Superior temporal gyrus (tissue), 1 donor: ENCODE results near the gene SFMBT1.
"Not testable (repeated sequence)": the region's sequence is repeated elsewhere in the genome, so short reads cannot be mapped to it uniquely, and the experiment has no call there.

Source experiments
- DNase-seq: peaks from one replicate; pipeline ENCODE4 v3.0.0-alpha.2; 2016; ENCODE audit errors: extremely low spot score

Gene SFMBT1

GRCh38 chr3:53073553-53074365 is 27.9 kb upstream of the SFMBT1 start:
- no peak for DNase-seq

- DNase-seq: peak; percentile 80
These were observed 27.0 kb upstream of the SFMBT1 start for GRCh38 chr3:53072653-53073552.

GRCh38 chr3:53071882-53072431 is 26.1 kb upstream of the SFMBT1 start:
- no peak for DNase-seq

- no peak for DNase-seq
These were observed 23.7 kb upstream of the SFMBT1 start for GRCh38 chr3:53069422-53070068.

DNA sequence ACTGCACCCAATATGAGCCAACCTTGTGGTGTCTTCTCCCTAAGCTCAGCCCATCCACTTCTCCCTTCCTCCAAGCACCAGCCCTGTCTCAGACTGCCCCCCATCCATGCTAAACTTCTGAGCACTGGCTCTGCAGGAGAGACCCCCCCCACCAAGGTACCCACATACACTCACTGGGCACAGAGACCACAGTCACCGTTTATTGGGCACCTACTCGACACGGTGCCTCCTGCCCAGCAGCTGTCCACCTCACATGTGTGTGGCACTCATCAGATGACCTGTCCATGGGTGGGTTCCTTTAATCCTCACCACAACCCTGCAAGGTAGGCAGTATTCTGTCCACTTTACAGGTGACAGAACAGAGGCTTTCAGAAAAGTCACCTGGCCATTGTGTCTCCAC is 22.3 kb upstream of the SFMBT1 start:
- no peak for DNase-seq

DNA sequence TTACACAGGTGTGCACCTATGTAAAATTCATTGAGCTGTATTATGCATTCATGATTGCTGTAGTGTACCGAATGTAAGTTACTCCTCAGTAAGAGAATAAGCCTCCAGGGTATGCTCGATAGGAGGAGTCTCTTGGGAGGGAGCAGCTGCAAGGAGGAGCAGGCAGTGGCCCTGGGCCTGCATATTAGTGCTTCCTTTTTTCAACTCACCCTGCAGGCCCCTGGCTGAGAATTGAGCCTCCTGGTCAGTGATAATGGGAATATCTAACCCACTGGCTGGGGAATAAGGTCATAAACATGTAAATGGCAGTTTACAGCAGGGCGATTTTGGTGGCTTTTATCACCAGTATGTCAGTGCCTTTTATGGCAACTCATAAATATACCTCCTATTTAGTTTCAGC is 21.7 kb upstream of the SFMBT1 start:
- DNase-seq: no peak

DNA sequence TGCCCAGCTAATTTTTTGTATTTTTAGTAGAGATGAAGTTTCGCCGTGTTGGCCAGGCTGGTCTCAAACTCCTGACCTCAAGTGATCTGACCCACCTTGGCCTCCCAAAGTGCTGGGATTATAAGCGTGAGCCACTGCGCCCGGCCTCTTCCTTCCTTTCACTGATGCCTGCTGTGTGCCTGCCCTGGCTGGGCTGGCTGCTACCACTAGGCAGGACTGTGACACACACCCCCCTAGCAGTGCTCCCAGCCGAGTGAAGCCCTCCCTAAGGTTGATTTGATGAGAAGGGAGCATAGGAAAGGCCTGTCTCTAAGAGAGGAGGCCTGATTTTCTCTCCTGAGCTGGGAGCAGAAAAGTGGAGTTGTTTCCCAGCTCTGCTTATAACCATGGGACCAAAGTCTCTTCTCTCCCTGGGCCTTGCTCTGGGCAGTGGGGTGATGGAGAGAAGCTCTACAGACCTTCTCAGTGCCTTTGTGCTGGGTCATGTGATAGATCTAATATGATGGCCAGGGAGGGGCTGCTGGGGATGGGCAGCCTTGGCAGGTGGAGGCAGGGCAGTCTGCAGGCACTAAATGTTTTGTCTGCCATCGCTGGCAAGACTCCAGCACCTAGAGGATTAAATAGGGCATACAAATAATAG is 20.1 kb upstream of the SFMBT1 start:
- DNase-seq: no peak

- DNase-seq: no peak
These were observed 17.0 kb upstream of the SFMBT1 start for GRCh38 chr3:53062905-53063304.

DNA sequence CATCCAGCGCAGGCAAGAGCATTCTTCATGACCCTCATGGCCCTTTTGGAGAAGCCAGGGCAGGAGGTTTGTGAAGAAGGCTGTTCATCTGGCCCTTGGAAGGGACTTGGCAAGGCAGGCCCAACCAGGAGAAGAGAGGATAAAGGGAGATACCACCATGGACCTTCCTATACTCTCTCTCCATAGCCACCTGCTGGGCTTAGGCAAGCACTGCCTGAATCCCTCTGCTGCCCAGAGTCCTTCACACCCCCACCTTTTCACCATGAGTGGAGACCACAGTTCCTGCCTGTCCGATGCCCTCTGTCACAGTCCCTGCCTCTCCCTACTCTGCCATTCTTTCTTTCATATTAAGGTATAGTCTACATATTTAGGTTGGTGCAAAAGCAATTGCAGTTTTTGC is 10.6 kb upstream of the SFMBT1 start:
- DNase-seq: no peak

- not testable (repeated sequence) for DNase-seq
These were observed 8.4 kb upstream of the SFMBT1 start for GRCh38 chr3:53054233-53054632.

DNA sequence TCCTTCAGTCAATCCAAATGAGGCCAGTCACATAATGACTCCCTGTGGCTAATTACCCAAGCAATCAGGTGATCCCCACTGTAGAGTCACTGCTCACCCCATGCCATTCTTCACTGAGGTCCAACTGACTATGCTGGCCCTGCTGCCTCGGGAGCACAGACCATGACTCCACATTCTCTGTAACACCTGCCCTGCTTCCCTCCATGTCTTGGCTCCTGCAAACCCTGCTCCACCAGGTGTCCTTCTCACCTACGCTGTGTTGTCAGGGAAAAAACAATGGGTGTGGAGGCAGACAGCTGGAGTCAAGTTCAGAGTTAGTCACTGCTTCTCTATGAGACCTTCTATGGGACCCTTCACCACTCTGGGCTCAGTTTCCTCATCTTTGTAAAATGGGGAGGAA is 6.1 kb upstream of the SFMBT1 start:
- DNase-seq: no peak

- no peak for DNase-seq
These were observed 4.1 kb upstream of the SFMBT1 start for GRCh38 chr3:53049987-53050386.

DNA sequence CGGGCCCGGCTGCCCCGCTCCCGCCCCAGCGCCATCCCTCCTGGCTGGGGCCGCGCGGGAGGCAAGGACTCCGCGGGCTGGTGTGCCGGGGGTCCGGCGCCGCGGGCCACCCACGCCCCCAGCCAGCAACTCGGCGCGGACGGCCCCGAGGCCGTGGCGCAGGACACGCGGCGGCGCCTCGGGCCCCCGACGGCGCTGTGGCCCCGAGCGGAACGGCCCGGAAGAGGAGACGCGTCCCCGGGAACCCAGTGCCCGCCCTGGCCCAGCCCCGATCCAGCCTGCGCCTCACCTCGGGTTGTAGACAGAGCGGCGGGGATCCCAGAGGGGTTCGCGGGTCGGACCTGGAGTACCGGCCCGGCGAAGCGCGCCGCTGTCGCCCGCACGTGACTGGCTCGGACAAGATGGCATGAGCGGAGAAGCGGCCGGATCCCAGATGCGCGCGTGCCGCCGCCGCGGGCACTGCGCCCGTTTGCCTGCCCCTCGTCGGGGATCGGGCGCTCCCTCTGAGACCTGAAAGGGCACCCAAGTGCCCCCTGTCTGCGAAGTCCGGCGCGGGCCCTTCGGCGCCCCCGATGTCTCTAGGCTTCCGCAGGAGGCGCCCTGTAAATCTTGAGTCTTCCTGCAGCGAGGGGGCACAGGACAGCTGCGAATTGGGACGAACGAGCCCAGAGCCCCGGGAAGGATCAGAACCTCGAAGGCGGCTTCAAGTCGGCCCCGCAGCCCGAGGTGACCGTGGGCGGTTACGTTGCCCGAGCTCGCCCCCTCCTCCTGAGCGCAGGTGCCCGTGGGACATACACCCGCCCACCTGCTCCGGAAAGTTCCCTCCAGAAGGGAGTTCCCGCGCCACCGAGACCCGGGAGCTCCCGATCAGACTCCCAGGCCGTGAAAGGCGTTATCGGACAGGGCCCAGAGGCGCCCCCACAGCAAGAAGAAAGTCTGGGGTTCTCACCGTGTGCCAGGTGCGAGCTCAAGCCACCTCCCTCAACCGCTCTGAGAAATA is 598 bp upstream of the SFMBT1 start:
- DNase-seq: peak; percentile 36

DNA sequence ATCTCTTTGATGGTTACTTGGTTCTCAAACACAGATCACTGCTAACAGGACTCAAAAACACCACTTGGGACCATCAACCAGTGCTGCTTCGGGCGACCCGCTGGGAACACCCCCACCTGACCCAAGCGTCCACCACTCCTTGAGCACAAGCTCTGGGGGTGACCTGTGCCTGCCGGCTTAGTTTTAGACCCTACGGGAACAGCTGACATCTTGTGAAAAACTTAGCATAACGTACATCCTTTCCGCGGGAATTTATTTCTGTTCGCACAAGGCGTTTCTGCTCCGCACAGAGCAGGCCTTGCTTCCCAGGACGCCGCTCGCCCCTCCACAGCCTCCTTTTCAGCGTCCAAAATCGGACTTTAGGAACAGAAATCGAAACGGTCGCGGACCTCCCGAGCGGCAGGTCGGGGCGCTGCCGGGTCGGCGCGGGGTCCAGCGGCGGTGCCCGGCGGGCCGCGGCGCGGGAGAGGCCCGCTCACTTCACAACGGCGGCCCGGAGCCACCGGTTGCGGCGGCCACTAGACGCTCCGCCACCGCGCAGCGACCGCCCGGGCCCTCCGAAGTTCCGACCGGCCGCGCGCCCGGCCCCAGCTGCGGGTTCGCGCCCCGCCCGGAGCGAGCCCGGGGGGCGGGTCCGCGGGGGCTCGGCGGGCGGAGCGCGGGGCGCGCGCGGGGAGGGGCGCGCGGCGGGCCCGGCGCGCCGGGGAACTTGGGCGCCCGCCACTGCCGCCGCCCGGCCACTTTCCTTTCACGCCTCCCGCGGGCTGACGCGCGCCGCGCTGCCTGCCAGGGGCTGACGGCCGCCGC is 959 bp downstream of the SFMBT1 start:
- peak; percentile 64 for DNase-seq

DNA sequence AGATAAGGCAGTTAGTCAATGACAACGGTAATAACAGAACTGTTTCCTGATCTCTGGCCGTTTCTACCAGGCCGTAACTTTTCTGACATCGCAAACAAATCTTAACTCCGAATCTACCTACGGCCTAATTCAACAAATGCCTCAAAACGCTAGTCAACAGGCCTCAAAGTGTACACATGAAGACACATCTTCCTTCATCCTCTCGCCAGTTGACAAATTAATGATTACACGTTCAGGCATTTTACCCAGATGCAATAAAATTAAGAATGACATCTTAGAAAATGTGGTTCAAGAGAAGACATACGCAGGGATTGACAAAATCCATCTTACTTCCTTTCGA is 1.5 kb downstream of the SFMBT1 start:
- DNase-seq: peak; percentile 61

DNA sequence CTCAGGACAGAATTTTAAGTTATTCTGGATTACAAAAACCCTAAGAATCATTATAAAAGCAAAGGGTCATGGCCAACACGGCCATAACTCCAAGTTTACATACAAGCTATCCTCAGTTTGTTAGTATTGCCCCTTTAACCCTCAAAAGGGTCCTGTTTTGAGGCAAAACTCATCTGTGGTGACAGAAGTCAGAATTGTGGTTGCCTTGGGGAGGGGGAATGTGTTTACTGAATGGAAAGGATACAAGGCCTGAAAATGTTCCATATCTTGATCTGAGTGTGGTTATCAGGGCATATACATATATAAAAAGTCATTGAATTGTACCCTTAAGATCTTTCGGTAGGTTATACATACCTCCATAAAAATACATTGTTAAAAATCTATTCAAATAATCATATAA is 2.1 kb downstream of the SFMBT1 start:
- DNase-seq: no peak

GRCh38 chr3:53042651-53043050 is 3.2 kb downstream of the SFMBT1 start:
- no peak for DNase-seq

- no peak for DNase-seq
These were observed 5.5 kb downstream of the SFMBT1 start for GRCh38 chr3:53040351-53040820.

GRCh38 chr3:53039376-53039752 is 6.5 kb downstream of the SFMBT1 start:
- no peak for DNase-seq
